ENCODE measurements around the gene WTIP.

DNA sequence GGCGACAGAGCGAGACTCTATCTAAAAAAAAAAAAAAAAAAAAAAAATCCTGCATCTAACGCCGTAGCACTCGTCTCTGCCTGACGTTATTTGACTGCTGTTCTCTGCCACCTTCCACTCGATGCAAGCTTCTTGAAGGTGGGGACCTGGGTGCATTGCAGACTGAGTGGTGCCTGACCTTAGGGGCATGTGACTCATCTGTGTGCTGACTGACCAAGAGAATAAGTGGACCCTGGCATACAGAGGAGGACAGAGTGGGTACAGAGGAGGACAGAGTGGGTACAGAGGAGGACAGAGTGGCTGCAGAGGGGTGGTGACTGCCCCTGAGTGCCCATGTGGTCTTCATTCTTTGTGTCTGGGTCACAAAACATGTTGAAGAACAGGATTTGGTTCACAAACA, 7.6 kb downstream of the WTIP start:
- TF ChIP-seq, protein P1, sequence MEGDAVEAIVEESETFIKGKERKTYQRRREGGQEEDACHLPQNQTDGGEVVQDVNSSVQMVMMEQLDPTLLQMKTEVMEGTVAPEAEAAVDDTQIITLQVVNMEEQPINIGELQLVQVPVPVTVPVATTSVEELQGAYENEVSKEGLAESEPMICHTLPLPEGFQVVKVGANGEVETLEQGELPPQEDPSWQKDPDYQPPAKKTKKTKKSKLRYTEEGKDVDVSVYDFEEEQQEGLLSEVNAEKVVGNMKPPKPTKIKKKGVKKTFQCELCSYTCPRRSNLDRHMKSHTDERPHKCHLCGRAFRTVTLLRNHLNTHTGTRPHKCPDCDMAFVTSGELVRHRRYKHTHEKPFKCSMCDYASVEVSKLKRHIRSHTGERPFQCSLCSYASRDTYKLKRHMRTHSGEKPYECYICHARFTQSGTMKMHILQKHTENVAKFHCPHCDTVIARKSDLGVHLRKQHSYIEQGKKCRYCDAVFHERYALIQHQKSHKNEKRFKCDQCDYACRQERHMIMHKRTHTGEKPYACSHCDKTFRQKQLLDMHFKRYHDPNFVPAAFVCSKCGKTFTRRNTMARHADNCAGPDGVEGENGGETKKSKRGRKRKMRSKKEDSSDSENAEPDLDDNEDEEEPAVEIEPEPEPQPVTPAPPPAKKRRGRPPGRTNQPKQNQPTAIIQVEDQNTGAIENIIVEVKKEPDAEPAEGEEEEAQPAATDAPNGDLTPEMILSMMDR (IDR thresholded peaks at IDR 0.05 in 8 of 11, conservative IDR thresholded peaks at IDR 0.05 in 3 of 11): no peak
- TF ChIP-seq POLR2AphosphoS5 (IDR thresholded peaks at IDR 0.05): no peak

Measured in spleen (tissue), 7 donors.